HG03045 (cell line): ENCODE data around the gene TMEM245.
"Not testable (repeated sequence)": the region's sequence is repeated elsewhere in the genome, so short reads cannot be mapped to it uniquely, and the experiment has no call there.

Experiments
- ATAC-seq: cut with Tn5 transposase; IDR thresholded peaks from one replicate; pipeline ENCODE4 v1.9.1; 2021; ENCODE audit warnings: mild to moderate bottlenecking, moderate library complexity; ENCODE audit not compliant: unreplicated experiment

Gene TMEM245

DNA sequence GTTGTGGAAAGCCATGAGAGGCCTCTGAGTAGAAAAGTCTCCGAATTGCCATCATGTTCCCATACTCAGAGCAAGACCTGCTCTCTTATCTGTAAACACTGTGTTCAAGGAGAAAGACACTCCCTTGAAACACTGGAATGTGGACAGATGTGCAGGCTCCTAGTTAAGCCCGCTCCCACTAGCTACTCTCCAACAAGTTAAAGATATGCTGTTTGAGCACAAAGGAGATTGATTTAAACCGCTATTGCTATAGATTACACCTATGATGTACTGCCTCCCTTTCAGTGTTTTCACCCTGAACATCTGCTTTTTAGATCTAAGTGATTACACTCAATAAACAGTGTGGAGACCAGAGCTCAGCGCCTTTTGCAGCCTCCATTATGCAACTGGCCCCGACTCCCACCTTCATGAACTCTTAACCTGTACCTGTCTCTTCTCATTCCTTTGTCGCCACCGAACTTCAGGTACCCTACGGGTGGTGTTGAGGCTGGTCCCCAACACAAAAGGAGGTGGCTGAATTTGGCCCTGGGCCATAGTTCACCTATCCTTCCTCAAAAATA, 47.5 kb downstream of the TMEM245 start:
- no peak for ATAC-seq

DNA sequence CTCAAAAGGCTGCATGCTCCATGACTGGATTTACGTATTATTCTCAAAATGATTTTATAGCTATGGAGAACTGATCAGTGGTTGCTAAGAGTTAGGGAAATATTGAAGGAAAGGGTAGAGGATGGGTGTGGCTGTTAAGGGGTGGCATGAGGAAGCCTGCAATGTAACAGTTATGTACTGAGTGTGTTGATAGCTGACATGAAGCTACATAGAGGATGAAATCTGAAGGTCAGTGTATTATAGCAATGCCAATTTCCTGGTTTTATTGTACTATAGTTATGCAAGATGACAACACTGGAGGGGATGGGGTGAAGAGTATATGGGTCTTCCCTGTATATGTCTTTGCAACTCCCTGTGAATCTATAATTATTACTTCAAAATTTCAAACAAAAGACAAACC, 51.0 kb downstream of the TMEM245 start:
- ATAC-seq = no peak

DNA sequence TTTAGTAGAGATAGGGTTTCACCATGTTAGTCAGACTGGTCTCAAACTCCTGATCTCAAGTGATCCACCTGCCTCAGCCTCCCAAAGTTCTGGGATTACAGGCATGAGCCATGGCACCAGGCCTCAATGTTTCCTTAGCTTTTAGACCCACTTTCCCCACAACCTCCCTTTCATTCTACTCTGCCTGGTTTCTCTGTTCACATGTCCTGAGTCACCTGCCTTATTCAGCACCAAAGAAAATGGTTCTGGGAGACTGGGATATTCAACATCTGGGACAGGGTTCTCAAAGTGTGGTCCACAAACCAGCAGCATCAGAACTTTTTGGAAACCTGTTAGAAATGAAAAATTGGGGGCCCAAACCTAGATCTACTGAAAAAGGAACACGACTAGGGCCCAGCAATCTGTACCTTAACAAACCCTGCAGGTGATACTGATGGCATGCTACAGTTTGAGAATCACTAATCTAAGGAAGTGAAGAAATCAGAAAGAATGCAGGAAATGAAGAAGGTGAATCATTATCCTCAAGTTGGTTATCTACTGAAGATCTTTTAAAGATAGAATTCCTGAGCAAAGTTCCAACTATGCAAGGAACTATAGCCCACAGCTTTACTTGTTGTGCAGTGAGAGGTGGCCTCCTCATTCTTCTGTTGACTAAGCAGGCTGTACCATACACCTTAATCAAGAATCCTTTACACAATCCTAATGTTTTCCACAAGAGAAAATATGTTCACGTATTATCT, 54.6 kb downstream of the TMEM245 start:
- no peak for ATAC-seq

DNA sequence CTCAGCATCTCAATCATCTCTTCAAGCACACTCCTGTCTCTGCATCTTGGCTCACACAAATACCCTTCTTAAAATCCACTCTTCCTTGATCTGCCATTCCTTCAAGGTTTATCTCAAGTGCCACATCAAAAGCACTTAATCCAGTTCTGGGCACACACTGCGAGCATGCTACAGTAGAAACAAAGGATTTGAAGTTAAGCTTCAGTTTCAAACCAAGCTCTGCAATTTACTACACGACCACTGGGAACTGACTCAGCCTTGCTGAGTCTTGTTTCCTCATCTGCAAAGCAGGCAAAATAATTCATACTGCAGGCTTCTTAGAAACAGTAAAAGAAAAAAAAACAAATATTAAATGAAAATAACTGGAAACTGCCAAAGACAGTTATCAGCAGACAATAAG, 56.0 kb downstream of the TMEM245 start:
- no peak for ATAC-seq

DNA sequence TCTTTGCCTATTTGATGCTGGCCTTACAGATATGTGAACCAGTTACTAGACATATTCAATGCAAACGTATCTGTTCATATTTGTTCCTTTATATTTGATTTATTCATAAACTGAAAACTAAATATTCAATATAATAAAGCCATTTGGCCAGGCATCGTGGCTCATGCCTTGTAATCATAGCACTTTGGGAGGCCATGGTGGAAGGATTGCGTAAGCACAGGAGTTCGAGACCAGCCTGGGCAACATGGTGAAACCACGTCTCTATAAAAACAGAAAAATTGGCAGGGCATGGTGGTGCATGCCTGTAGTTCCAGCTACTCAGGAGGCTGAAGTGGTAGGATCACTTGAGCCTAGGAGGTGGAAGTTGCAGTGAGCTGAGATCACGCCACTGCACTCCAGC, 57.2 kb downstream of the TMEM245 start:
- ATAC-seq = no peak

DNA sequence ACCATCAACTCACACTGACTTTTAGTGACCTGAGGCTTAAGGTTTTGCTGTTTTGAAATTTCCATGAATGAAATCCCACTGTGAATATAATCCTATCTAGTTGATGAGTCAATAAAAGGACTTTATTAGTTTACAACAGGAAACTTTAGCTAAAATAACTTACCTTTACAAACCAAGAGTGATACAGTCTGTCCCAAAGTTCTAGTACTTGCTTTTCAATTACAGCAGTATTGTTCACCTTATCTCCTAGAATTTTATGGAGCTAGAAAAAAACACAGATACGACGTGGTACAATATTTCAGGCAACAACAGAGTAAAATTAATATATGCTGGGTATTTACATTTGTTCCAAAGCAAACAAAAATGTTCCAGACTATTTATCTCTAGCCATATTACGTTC, 59.6 kb downstream of the TMEM245 start:
- ATAC-seq = no peak

DNA sequence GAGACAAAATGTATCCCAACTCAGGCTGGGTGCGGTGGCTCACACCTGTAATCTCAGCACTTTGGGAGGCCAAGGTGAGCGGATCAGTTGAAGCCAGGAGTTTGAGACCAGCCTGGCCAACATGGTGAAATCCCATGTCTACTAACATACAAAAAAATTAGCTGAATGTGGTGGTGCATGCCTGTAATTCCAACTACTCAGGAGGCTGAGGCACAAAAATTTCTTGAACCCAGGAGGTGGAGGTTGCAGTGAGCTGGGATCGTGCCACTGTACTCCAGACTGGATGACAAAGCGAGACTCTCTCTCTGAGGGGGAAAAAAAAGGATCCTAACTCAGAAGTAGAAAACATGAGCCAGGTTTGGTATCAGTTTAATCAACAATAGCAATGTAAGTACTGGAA, 66.6 kb downstream of the TMEM245 start:
- ATAC-seq = not testable (repeated sequence)

DNA sequence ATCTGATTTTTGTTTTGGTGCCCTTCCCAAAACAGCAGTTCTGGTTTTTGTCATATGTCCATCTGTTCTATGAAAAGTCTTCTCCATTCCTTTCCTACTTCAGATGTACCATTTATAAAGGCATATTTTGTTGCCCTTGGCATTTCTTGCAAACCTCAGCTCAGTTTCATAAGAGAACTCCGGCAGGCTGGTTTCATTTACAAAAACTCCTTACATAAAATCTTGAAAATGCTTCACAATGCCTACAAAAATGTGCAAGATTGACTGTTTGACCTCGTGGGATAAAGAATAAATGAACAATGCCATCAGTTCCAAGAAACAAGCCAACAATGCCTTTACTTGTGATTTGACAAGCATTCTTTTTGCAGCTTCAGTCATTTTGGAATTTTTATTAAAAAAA, 67.3 kb downstream of the TMEM245 start:
- no peak for ATAC-seq

DNA sequence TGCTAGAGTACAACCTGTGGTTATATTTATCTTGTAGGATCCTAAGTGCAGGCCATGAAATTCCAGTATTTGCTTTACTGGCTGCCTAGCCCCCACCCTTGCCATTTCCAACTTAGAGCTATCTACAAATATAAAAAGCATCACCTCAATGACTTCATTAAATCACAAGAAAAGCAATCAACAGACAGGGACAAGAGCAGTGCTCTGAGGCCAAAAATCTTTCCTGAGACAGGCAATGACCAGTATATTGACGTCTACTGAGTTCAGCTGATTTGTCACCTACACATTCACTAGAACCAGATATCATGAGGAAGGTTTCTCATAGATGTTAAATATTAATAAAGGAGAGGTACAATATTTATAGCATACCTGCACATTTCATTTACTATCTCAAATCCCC, 68.0 kb downstream of the TMEM245 start:
- no peak for ATAC-seq

DNA sequence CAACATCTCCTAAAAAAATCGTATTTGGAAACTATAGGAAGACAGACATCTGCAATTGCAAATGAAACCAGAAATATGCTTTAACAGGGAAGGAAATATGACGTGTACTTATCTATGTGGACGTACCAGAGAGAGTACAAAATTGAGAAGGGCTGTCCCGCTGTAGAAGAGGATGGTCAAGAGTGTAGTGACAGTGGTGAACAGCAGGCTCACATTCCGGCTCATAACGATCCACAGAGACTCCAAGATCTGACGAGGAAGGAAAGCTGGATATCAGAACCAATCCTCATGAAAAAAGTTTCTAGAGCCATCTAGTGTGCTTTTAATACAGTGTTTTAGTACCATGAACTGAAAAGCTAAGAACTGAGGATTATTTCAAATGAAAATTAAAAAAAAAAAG, 69.3 kb downstream of the TMEM245 start:
- ATAC-seq = no peak

DNA sequence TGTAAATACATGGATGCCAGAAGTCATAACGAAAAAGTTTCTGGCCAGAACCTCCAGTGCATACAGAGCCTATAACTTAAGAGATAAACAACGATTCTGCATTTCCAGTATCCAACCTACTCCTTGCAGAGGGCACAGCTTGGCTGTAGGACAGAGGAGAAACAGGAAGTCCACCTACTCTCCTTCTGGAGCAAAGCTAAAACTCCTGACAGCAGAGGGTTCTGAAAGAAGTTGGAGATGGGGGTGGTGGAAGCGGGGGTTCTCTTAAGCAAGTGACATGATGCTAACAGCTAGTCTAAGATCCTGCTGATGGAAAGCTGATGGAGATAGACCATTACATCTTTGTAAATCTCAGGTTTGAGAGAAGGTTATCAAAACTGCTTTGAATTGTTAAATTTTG, 70.9 kb downstream of the TMEM245 start:
- ATAC-seq = no peak

DNA sequence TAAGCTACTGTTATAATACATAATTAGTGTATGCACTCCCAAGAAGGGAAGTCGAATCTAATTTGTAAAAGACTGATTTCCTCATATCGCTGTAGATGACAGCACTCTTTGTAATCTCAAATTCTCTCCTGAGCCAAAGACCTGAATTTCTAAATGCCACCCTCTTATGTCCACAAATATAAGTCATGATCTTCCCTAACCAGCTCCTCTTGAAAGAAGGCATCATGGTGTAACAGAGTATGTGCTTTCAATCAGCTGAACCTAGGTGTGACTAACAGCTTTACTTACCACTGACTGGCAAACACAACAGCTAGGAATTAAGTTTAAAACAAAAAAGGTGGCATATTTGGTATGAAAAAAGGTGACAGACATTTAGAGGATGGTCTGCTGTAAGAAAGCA, 72.5 kb downstream of the TMEM245 start:
- no peak for ATAC-seq

DNA sequence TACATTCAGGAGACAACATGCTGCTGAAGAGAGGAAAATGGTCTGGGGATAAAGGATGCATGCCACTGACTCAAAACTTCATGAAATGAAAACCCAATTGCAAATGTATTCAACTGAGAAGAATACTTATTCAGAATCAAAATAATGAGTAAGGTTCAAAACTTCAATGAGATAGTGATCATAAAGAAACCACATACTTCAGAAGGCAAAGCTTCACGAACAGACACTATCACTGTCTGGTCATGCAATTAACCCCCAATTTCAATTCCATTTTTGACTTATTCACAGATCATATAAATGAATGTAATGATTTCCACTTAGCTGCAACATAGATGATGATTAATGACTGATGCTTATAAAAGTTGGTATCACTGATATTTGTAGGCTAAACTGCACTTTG, 73.4 kb downstream of the TMEM245 start:
- ATAC-seq = no peak

DNA sequence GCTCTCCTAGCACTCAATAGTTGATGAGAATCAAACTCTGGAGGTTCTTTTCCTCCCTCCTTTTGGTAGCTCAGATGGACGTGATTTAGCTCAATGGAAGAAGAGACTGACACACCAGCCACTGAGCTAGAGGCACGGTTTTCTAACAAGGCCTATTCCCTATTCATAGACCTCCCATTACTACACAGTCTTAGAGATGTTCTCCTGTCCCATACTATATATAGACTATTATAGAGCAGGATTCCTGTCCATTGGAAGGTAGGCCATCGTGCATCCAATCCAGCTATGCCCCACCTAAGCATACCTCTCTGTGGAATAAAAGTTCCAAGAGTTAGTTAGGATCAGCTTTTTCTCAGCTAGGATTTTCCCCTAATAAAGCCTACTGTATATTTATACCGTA, 76.2 kb downstream of the TMEM245 start:
- no peak for ATAC-seq

DNA sequence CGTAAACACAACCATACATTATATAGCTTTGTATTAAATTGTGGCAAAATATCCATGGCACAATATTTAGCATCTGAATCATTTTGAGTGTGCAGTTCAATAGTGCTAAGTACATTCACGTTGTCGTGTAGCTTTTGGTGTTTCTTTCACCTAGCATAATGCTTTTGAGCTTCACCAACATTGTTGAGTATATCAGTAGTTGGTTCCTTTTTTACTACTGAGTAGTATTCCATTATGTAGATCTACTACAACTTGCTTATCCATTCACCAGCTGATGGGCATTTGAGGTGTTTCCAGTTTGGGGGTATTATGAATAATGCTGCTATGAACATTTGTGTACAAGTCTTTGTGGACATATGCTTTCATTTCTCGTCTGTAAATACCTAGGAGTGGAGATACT, 79.2 kb downstream of the TMEM245 start:
- ATAC-seq = no peak

DNA sequence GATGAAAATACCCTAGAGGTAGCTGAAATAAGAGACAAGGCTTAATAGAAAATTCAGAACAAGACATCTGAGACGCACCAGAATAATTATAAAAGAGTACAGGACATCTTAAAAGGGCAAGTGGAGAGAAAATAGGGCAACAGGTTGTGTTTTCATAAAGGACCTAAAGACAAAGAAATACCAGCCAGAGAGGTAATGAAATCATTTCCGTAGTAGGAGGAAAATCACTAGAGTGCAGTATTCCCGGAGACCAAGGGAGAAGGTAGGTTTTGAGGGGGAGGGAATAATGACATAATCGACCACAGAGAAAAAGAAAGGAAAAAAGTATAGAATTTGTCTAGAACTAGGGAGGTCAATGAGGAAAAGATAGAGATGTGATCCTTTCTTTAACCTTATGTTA, 80.2 kb downstream of the TMEM245 start:
- no peak for ATAC-seq

DNA sequence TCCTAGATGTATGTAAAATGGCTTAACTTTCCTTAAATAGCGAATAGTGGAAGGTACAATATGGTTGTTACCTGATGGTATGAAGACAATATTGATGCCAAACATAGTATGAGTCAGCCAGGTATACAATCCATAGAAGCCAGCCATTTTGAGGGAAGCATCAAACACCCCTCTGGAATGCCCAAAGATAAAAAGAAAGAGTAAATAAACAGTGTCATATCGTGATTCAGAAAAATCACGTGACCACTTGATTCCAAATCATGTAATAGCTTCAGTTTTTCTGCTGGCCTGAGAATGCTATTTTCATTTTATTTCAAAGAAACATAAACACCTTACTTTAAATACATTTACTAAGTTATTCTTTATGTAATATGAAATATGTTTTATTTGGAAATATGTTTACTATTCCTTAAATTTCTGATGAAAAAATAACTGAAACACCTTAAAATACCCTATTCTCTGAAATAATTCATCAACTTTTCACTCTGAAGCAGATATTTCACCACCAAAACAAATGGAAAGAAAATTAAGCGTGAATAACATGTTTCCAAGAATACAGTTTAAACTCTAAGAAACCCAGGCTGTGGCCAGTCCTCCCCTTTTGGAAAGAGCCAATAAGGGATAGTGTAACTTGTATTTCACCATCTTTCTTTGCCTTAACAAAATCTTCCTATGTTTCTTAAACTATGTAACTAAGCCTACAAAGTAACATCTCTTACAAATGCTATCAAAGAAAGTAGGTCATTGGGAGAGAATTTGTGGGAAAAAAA, 81.6 kb downstream of the TMEM245 start:
- ATAC-seq = no peak

DNA sequence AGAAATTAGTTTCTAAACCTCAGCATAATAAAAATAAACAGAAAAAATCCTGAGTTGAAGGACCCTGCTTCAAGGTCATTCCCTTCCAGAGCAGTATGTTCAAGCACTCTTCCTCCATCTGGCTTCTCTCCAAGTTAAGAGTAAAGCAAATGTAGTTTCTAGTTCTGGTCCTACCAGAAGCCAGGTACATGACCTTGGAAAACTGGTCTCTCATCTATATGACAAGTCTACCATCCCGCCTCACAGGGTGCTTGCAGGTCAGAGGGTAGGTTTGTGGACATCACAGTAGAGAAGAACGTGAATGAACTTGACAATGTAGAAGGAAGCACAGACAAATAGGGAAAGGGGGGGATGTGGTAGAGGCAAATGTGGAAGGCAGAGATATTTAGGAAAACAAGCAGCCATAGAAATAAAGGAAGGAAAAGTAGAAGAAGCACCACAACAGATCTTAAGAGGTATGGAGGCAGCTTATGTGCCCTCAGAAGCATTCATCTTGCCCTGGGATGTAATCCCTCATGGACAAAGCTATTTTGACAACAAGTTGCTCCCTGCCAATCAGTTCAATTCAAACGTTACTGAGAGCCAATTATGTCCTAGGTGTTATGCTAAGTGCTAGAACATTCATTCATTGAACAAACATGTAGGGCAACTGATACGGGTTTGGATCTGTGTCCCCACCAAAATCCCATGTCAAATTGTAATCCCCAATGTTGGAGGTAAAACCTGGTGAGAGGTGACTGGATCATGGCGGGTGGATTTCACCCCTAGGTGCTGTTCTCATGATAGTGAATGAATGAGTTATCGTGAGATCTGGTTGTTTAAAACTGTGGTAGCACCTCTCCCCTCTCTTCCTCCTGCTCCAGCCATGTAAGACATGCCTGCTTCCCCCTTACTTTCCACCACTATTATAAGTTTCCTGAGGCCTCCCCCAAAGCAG, 82.7 kb downstream of the TMEM245 start:
- ATAC-seq = no peak

DNA sequence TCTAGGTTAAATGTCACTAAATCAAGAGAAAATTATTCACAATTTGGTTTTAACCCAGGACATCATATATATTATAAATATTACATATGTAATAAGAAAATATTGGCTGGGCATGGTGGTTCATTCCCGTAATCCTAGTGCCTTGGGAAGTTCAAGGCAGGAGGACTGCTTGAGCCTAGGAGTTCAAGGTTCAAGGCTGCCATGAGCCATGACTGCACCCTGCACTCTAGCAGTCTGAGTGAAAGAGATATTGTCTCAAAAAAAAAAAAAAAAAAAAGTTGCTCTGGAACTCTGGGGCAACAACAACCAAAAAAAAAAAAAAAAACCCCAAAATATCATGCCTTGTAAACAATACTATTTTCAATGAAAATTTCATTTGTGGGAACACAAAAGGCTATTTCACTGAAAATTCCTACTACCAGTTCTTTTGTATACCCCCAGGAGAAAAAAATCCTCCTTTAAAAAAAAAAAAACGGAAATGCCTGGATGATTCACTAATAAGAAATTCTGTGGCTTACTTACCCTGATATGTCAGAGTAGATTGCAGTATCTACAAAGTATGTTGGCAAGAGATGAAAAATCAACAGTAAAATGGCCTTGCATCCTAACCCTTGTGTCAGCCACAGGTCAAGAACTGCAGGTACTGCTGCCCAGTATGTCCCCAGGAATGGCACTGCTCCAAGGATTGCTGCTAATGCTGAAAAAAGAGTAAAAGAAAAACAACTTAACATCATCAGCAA, 83.9 kb downstream of the TMEM245 start:
- ATAC-seq = no peak

DNA sequence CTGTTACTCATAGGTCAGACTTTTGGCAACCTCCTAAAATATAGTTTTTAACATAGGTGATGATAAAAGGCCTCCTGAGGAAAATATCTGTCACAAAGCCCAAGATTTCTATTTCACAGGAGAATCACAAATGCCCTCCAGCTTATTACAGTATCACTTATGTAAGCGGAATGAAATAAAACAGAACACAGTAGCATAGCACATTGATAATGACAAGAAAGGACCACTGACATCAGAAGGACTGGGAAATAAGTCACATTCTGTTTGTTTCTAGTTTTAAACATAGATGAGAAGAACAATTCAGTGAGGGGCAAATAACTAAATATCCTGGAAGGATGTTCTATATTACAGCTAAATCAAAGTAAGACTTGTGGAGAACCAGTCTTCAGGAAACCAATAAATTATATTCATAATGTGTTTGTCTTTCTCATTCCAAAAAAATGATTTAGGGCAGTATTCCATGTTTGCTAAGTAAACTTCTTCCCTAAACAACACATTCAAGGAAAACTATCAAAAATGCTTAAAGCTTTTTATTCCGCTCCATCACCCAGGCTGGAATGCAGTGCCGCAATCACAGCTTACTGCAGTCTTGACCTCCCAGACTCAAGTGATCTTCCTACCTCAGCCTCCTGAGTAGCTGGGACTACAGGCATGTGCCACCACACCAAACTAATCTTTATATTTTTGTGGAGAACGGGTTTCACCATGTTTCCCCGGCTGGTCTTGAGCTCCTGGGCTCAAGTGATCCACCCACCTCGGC, 85.6 kb downstream of the TMEM245 start:
- ATAC-seq = no peak
